HG03108 (cell line): Measurements from ENCODE around the gene PRKCG.

Experiments used
- ATAC-seq: cut with Tn5 transposase; IDR thresholded peaks from one replicate; pipeline ENCODE4 v1.9.1; 2021; ENCODE audit warnings: moderate library complexity; ENCODE audit not compliant: unreplicated experiment

Gene PRKCG

GRCh38 chr19:53897459-53897858 lies 15.5 kb downstream of the PRKCG start:
- no peak for ATAC-seq

- ATAC-seq, result no peak
Observed at GRCh38 chr19:53898166-53898565, 16.2 kb downstream of the PRKCG start.

- ATAC-seq, result no peak
Observed at GRCh38 chr19:53898636-53899341, 16.8 kb downstream of the PRKCG start.

GRCh38 chr19:53900191-53900860 lies 18.3 kb downstream of the PRKCG start:
- no peak for ATAC-seq

GRCh38 chr19:53903055-53903680 lies 21.2 kb downstream of the PRKCG start:
- ATAC-seq, result no peak

- no peak for ATAC-seq
Observed at GRCh38 chr19:53904909-53905308, 22.9 kb downstream of the PRKCG start.

GRCh38 chr19:53905787-53906186 lies 23.8 kb downstream of the PRKCG start:
- no peak for ATAC-seq

GRCh38 chr19:53906211-53907192 lies 24.5 kb downstream of the PRKCG start:
- ATAC-seq, result no peak

GRCh38 chr19:53907193-53907581 lies 25.2 kb downstream of the PRKCG start:
- ATAC-seq, result no peak

- ATAC-seq, result no peak
Observed at GRCh38 chr19:53907690-53908089, 25.7 kb downstream of the PRKCG start.

- ATAC-seq, result no peak
Observed at GRCh38 chr19:53908106-53908934, 26.3 kb downstream of the PRKCG start.

GRCh38 chr19:53908935-53909415 lies 27.0 kb downstream of the PRKCG start, which contains the start of gene CACNG7:
Gene CACNG7, plus strand, starts transcription at chr19:53909278. Its CDS starts 3,554 bp downstream, at chr19:53912832.
- no peak for ATAC-seq

- no peak for ATAC-seq
Observed at GRCh38 chr19:53909471-53910169, 27.6 kb downstream of the PRKCG start.

- no peak for ATAC-seq
Observed at GRCh38 chr19:53910170-53910518, 28.1 kb downstream of the PRKCG start.

GRCh38 chr19:53912653-53913052 lies 30.7 kb downstream of the PRKCG start:
- ATAC-seq, result no peak

- ATAC-seq, result no peak
Observed at GRCh38 chr19:53915000-53915399, 33.0 kb downstream of the PRKCG start.

GRCh38 chr19:53916004-53916403 lies 34.0 kb downstream of the PRKCG start:
- ATAC-seq, result no peak

- no peak for ATAC-seq
Observed at GRCh38 chr19:53917356-53917755, 35.4 kb downstream of the PRKCG start.

GRCh38 chr19:53927739-53928138 lies 45.7 kb downstream of the PRKCG start:
- ATAC-seq, result no peak
